Activated naive CD8-positive, alpha-beta T cell treated with anti-CD3 and anti-CD28 coated beads, Interleukin-2, amount 10 ng/mL, durations not matched to agents 7 days and 5 days (primary cell): ENCODE results near the gene RPTOR. TPM values are rescaled to one million over a fixed set of nuclear protein-coding genes. Genes with fewer than 3 reads are reported as not detected.

Source experiments
- ATAC-seq: fragments of 150-1000 bp; cut with Tn5 transposase; one replicate; pipeline ENCODE4 v1.10.0; 2021; ENCODE audit warnings: low read depth, moderate library complexity
- POLR2A ChIA-PET: fragments of 350-600 bp; sonication (Branson Sonifier 250); formaldehyde crosslinking; loops from one replicate; lab custom pipeline; 2021; ENCODE audit warnings: antibody characterized with exemption; lab: Charles Lee
- DNase-seq: peaks from one replicate; pipeline ENCODE4 v3.0.0; 2021
- H3K27ac Mint-ChIP-seq: one replicate; pipeline ENCODE4 v1.8.0; 2022; ENCODE audit warnings: mild to moderate bottlenecking, mixed read lengths
- H3K27me3 Mint-ChIP-seq: one replicate; pipeline ENCODE4 v1.8.0; 2022; ENCODE audit warnings: mild to moderate bottlenecking, moderate library complexity, mixed read lengths
- H3K36me3 Mint-ChIP-seq: one replicate; pipeline ENCODE4 v1.8.0; 2021; ENCODE audit warnings: mild to moderate bottlenecking, mixed read lengths
- H3K4me1 Mint-ChIP-seq: one replicate; pipeline ENCODE4 v1.8.0; 2021; ENCODE audit warnings: mixed read lengths
- H3K4me3 Mint-ChIP-seq: one replicate; pipeline ENCODE4 v1.8.0; 2022; ENCODE audit warnings: mild to moderate bottlenecking, moderate library complexity, mixed read lengths
- H3K9me3 Mint-ChIP-seq: one replicate; pipeline ENCODE4 v1.8.0; 2021; ENCODE audit warnings: mixed read lengths
- total RNA-seq, 2 experiments: library from RNA; stranded (reverse); gene quantifications; one replicate each; pipeline ENCODE4 v1.2.3, GENCODE V29; 2021

RPTOR gene
- total RNA-seq, 2 experiments from 2014 or later: 43.2 to 43.8 TPM

- H3K27ac Mint-ChIP-seq: no peak overlapping the region
Measured at GRCh38 chr17:80643326-80644099, 98.9 kb downstream of the RPTOR start.

DNA sequence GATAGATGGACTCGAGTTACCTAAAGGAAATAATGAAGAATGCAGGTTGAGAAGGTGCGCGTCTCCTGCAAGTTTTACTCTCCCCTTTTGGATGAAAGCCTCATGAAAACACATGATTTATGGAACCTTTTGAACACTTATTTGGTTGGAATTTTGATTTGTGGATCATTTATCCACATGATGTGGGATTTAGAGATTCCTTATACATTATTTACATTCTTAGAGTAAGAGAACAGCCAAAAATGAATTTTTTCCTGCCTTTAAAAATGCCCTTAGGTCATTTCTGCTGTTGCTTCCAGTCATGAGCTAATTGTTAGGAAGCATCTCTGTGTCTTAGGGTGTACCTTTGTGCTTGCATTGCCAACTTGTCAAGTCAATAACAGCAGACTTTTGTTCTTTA is 99.9 kb downstream of the RPTOR start:
- H3K4me3 Mint-ChIP-seq: no peak overlapping the region
- peaks cover 26% of the 10 kb centered on the region for H3K4me1 Mint-ChIP-seq
- H3K36me3 Mint-ChIP-seq: peaks cover 37% of the 10 kb centered on the region
- H3K9me3 Mint-ChIP-seq: no peaks in the 10 kb centered on the region
- H3K27ac Mint-ChIP-seq: no peak overlapping the region
- POLR2A ChIA-PET: no interaction called here
- no peak for ATAC-seq
- DNase-seq: no peak
- H3K27me3 Mint-ChIP-seq: no peaks in the 10 kb centered on the region

More at GRCh38 chr17:80643326-80644099, 98.9 kb downstream of the RPTOR start:
- no peaks in the 10 kb centered on the region for H3K9me3 Mint-ChIP-seq
- POLR2A ChIA-PET: no interaction called here
- no peak for ATAC-seq
- H3K27me3 Mint-ChIP-seq: no peaks in the 10 kb centered on the region
- H3K4me1 Mint-ChIP-seq: peaks cover 15% of the 10 kb centered on the region
- H3K36me3 Mint-ChIP-seq: peaks cover 33% of the 10 kb centered on the region
- H3K4me3 Mint-ChIP-seq: no peak overlapping the region
- DNase-seq: no peak

GRCh38 chr17:80645706-80646325 is 101.2 kb downstream of the RPTOR start:
- POLR2A ChIA-PET: no interaction called here
- Mint-ChIP-seq H3K4me1 (peaks cover 35% of the 10 kb centered on the region), H3K9me3 (no peaks in the 10 kb centered on the region), H3K27me3 (no peaks in the 10 kb centered on the region), H3K36me3 (peaks cover 41% of the 10 kb centered on the region), H3K27ac (no peak overlapping the region), H3K4me3 (no peak overlapping the region)
- DNase-seq (no peak), ATAC-seq (no peak)

DNA sequence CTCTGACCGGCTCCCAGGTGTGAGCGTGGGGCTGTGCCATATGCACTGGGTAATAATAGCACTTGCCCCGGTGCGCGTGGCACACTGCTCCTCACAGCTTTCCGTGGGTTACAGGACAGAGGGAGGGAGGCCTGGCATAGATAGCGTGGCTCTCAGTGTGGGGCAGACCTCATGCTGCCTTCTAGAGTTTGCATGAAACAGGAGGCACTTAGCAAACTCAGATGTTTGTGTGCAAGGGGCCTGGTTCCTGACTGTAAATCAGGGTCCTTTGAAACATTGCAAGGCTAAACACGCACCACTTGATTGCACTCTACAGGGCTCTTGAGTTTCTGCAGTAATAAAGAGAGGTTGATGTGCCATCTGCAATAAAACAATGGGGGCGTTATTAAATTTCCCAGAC is 101.7 kb downstream of the RPTOR start:
- ATAC-seq (no peak), DNase-seq (no peak)
- Mint-ChIP-seq H3K27me3 (no peaks in the 10 kb centered on the region), H3K4me3 (no peak overlapping the region), H3K36me3 (peaks cover 42% of the 10 kb centered on the region), H3K9me3 (peaks cover 3% of the 10 kb centered on the region), H3K27ac (no peak overlapping the region), H3K4me1 (peaks cover 40% of the 10 kb centered on the region)
- POLR2A ChIA-PET: no interaction called here

- H3K27me3 Mint-ChIP-seq: no peaks in the 10 kb centered on the region
- no peak for DNase-seq
- POLR2A ChIA-PET: interaction anchor here (1.3 kb wide), 1 partner anchor 10 kb away, joined by 5 read pairs; no protein-coding TSS in a partner anchor
Measured at GRCh38 chr17:80647746-80648145, 103.1 kb downstream of the RPTOR start.

DNA sequence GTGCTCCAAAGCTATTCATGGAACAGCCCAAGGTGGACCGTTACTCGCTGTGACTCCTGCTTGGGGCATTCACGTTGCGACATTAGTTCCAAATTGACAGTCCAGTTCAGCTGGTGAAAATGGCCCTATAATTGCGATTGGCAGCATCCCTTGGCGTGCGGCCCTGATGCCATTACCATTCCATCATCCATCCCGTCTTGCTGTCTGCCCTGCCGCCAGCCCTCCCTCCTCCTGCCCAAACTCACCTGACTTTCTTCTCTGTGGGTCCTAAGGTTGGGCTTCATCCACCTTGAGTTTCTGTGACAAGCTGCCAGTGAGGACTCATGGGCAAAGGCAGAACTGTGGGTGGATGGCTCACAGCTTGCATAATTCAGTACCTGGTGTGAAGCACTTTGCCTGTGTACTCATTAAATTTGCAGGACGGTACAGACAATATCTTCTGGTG is 104.6 kb downstream of the RPTOR start:
- Mint-ChIP-seq H3K36me3 (peaks cover 40% of the 10 kb centered on the region), H3K27ac (peak overlapping the region; percentile 94), H3K4me1 (peaks cover 52% of the 10 kb centered on the region), H3K9me3 (peaks cover 5% of the 10 kb centered on the region), H3K27me3 (no peaks in the 10 kb centered on the region), H3K4me3 (peak overlapping the region; percentile 69)
- POLR2A ChIA-PET: interaction anchor here (0.6 to 1.9 kb wide), 8 partner anchors 8 to 194 kb away, joined by 3 to 8 read pairs (median 4); no protein-coding TSS in a partner anchor
- ATAC-seq: no peak
- DNase-seq: no peak

More at GRCh38 chr17:80647746-80648145, 103.1 kb downstream of the RPTOR start:
- peak overlapping the region; percentile 6 for H3K4me3 Mint-ChIP-seq
- H3K36me3 Mint-ChIP-seq: peaks cover 42% of the 10 kb centered on the region
- ATAC-seq: no peak
- peaks cover 47% of the 10 kb centered on the region for H3K4me1 Mint-ChIP-seq
- H3K27ac Mint-ChIP-seq: peak overlapping the region; percentile 14
- peaks cover 3% of the 10 kb centered on the region for H3K9me3 Mint-ChIP-seq

DNA sequence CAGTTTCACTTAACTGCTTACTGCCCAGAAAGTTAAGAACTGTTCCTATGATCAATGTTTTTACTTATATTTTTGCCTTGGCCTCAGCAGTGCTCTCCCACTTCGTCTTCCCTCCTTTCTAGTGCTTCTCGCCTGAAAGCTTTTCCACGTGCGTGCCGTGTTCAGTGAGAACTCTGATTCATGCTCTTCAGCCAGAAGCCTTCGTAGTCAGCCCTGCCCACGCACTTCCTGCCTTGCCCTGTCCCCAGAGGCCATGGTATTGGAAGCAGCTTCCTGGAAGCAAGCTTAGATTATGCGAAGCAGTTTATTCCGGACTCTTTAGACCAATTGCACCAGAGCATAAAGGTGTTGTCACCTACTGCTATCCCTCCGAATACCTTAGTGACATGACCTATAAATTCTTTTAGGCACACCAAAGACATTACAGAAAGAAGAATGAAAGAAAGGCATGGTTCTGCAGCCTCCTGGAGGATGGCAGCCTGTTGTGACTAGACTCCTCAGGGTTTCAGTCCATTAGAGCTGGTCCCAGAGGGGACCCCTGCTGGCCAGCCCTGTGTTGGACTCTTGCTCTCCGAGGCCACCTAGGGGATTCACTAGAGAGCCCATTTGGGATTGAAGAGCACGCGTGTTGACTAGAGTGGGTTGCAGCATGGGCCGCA is 105.2 kb downstream of the RPTOR start:
- peaks cover 6% of the 10 kb centered on the region for H3K9me3 Mint-ChIP-seq
- H3K4me3 Mint-ChIP-seq: peak overlapping the region; percentile 69
- POLR2A ChIA-PET: interaction anchor here (0.6 to 1.9 kb wide), 8 partner anchors 7 to 195 kb away, joined by 3 to 8 read pairs (median 4); no protein-coding TSS in a partner anchor
- H3K27me3 Mint-ChIP-seq: no peaks in the 10 kb centered on the region
- ATAC-seq (peak; percentile 92), DNase-seq (peak; percentile 57)
- peak overlapping the region; percentile 94 for H3K27ac Mint-ChIP-seq
- peaks cover 52% of the 10 kb centered on the region for H3K4me1 Mint-ChIP-seq
- peaks cover 39% of the 10 kb centered on the region for H3K36me3 Mint-ChIP-seq

DNA sequence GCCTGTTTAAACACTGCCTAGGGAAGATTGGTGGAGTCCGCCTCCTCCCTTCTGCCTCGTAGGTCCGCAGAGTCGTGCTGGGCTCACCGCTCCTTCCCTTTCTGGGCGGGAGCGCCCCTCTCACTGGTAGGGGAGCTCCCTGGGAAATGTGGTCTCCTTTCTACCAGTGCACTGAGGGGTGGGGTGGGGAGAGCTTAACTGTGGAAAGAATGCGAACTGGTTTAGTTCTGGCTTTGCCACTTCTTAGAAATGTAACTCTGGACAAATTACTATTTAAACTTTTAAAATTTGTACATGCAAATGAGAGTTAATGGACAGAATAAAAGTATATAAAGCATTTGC is 105.7 kb downstream of the RPTOR start:
- Mint-ChIP-seq H3K27ac (peak overlapping the region; percentile 94), H3K4me3 (no peak overlapping the region), H3K36me3 (peaks cover 35% of the 10 kb centered on the region), H3K4me1 (peaks cover 52% of the 10 kb centered on the region), H3K27me3 (no peaks in the 10 kb centered on the region), H3K9me3 (peaks cover 6% of the 10 kb centered on the region)
- DNase-seq (no peak), ATAC-seq (no peak)
- POLR2A ChIA-PET: interaction anchor here (1.1 to 1.9 kb wide), 5 partner anchors 29 to 196 kb away, joined by 3 to 8 read pairs (median 4); no protein-coding TSS in a partner anchor

DNA sequence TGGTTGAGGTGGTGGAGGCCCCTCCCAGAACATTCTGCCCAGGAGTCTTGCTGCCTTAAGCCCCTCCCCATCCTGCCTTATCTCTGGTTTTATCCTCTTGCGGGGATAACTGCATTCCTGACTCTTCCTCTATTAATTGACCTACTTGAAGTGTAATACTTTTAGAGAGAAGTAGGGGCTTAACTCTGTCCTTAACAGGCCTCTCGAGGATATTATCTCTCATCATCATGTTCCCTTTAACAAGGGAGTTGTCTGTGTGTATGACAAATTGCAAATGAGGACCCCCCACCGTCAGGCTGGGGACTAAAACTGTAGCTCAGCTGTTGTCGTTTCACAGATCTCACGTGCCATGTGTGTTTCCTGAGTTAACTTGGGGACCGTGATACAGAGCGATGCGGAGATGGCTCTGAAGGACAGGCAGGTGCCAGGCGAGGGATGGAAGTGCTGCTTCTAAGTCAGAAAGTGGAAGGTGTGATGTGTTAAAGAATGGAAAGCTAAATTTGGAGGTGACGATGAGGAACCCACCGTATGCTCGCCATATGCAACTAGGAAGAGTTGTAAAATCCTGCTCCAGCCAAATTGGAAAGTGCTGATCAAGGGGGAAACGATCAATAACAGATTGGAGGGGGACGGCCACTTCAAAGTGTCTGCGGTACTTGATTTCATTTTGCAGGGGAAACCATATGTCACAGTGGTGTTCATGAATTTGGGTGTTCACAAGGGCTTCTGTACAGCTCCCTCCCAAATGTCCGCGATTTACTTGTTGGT is 106.3 kb downstream of the RPTOR start:
- Mint-ChIP-seq H3K27me3 (no peaks in the 10 kb centered on the region), H3K36me3 (peaks cover 35% of the 10 kb centered on the region), H3K9me3 (peaks cover 8% of the 10 kb centered on the region), H3K4me3 (no peak overlapping the region), H3K4me1 (peaks cover 48% of the 10 kb centered on the region), H3K27ac (peak overlapping the region; percentile 35)
- POLR2A ChIA-PET: no interaction called here
- ATAC-seq (no peak), DNase-seq (no peak)

DNA sequence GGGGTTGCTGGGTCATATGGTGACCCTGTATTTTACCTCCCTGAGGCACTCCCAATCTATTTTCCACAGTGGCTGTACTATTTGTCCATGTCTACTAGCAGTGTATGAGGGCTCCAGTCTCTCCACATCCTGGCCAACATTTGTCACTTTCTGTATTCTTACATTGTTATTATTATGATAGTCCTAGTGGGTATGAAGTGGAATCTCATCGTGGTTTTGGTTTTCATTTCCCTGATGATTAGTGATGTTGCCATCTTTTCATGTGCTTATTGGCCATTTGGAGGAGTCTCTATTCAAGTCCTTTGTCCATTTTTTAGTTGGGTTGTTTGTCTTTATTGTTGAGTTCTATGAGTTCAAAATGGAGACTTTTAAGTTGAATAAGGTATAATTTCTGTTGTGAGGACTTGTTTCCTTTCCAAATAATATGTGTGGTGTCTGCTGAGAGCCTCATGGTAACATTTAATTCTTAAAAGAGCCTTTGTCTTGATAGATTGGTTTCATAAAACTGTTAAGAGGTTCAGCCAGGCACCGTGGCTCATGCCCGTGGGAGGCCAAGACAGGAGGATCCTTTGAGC is 108.2 kb downstream of the RPTOR start:
- Mint-ChIP-seq H3K4me3 (no peak overlapping the region), H3K36me3 (peaks cover 42% of the 10 kb centered on the region), H3K27ac (peak overlapping the region; percentile 26), H3K9me3 (peaks cover 10% of the 10 kb centered on the region), H3K27me3 (peaks cover 2% of the 10 kb centered on the region), H3K4me1 (peaks cover 43% of the 10 kb centered on the region)
- POLR2A ChIA-PET: no interaction called here
- ATAC-seq (no peak), DNase-seq (no peak)

DNA sequence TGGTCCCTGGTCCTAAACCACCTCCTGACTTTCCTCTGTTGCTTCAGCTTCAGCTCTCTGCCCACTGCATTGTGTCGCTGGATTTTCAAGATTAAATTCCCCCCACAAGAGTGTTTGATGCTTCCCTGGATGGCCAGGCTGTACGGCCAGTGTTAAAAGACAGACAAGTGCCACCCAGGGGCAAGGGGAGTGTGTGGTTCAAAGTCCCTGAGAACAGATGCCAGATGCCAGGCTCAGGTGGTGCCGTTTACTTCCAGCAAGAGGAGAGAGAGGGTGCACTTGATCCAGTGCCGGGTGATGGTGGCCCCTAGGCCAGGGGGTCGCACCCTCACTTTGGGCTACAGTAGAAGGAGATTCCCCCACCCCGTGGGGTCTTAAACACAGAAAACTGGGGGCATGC is 109.2 kb downstream of the RPTOR start:
- POLR2A ChIA-PET: no interaction called here
- Mint-ChIP-seq H3K27ac (no peak overlapping the region), H3K9me3 (peaks cover 17% of the 10 kb centered on the region), H3K36me3 (peaks cover 48% of the 10 kb centered on the region), H3K4me1 (peaks cover 40% of the 10 kb centered on the region), H3K4me3 (no peak overlapping the region), H3K27me3 (peaks cover 2% of the 10 kb centered on the region)
- DNase-seq: no peak
- ATAC-seq: no peak

GRCh38 chr17:80655608-80656007 is 111.0 kb downstream of the RPTOR start:
- Mint-ChIP-seq H3K27ac (no peak overlapping the region), H3K4me1 (peaks cover 27% of the 10 kb centered on the region), H3K27me3 (peaks cover 2% of the 10 kb centered on the region), H3K4me3 (no peak overlapping the region), H3K36me3 (peaks cover 40% of the 10 kb centered on the region), H3K9me3 (peaks cover 17% of the 10 kb centered on the region)
- DNase-seq: no peak
- no peak for ATAC-seq
- POLR2A ChIA-PET: no interaction called here
